ENCODE results near the gene C3orf18.
"Not testable (repeated sequence)": the region's sequence is repeated elsewhere in the genome, so short reads cannot be mapped to it uniquely, and the experiment has no call there.

C3orf18 gene

GRCh38 chr3:50512908-50513307 is 54.6 kb downstream of the C3orf18 start:
- intact Hi-C loops (cut with DNase I); DNase-seq: not testable (repeated sequence)

GRCh38 chr3:50512131-50512530 is 55.4 kb downstream of the C3orf18 start:
- DNase-seq: no peak
- intact Hi-C loops (cut with DNase I): no loop called here

- intact Hi-C loops (cut with DNase I): no loop called here
- no peak for DNase-seq
These were observed 57.2 kb downstream of the C3orf18 start for GRCh38 chr3:50510325-50510724.

DNA sequence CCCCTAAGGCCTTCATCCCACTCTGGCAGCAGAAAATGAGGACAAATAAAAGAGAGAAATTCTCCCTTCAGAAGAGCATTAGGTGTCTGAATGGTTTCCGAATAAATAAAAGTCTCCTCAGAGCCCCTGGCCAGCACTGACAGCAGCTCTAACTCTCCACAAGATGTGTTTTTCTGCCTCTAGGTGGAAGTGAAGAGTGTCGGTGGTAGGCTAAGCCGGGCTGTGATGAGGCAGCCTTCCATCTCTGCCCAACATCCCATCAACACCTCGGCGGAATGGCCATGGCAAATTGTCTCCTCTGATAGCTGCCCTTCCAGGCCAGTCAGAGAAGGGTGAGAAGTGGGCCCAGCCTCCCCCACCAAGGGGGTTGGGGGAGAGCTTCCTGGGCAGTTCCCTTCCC is 57.8 kb downstream of the C3orf18 start:
- DNase-seq: no peak
- intact Hi-C loops (cut with DNase I): no loop called here

GRCh38 chr3:50508821-50509220 is 58.7 kb downstream of the C3orf18 start:
- intact Hi-C loops (cut with DNase I): no loop called here
- no peak for DNase-seq
